EL (cell line): ENCODE measurements around the gene LRRC46.

Source experiments
- DNase-seq: peaks from one replicate; pipeline ENCODE4 v3.0.0-alpha.2; 2016

Gene LRRC46

GRCh38 chr17:47853616-47854015 lies 22.1 kb downstream of the LRRC46 start:
- DNase-seq: no peak

- DNase-seq: no peak
Observed at GRCh38 chr17:47855737-47856136, 24.3 kb downstream of the LRRC46 start.

- DNase-seq: no peak
Observed at GRCh38 chr17:47856830-47857229, 25.4 kb downstream of the LRRC46 start.

- no peak for DNase-seq
Observed at GRCh38 chr17:47857551-47858455, 26.3 kb downstream of the LRRC46 start.

GRCh38 chr17:47860386-47860785 lies 28.9 kb downstream of the LRRC46 start:
- DNase-seq: no peak

GRCh38 chr17:47862621-47863440 lies 31.4 kb downstream of the LRRC46 start:
- DNase-seq: peak; percentile 92

- peak; percentile 58 for DNase-seq
Observed at GRCh38 chr17:47864791-47865216, 33.3 kb downstream of the LRRC46 start.

GRCh38 chr17:47866941-47867340 lies 35.5 kb downstream of the LRRC46 start:
- no peak for DNase-seq

GRCh38 chr17:47867813-47868533 lies 36.5 kb downstream of the LRRC46 start:
- DNase-seq: no peak

GRCh38 chr17:47869114-47869513 lies 37.6 kb downstream of the LRRC46 start:
- no peak for DNase-seq

- no peak for DNase-seq
Observed at GRCh38 chr17:47870056-47870455, 38.6 kb downstream of the LRRC46 start.

- DNase-seq: no peak
Observed at GRCh38 chr17:47871048-47871447, 39.6 kb downstream of the LRRC46 start.

GRCh38 chr17:47872019-47872650 lies 40.7 kb downstream of the LRRC46 start:
- no peak for DNase-seq

- DNase-seq: no peak
Observed at GRCh38 chr17:47872651-47873161, 41.2 kb downstream of the LRRC46 start.

GRCh38 chr17:47873200-47874090 lies 42.0 kb downstream of the LRRC46 start:
- DNase-seq: no peak

- peak; percentile 62 for DNase-seq
Observed at GRCh38 chr17:47875011-47875985, 43.8 kb downstream of the LRRC46 start.

- no peak for DNase-seq
Observed at GRCh38 chr17:47877368-47878034, 46.0 kb downstream of the LRRC46 start.

GRCh38 chr17:47878203-47879027 lies 46.9 kb downstream of the LRRC46 start:
- peak; percentile 34 for DNase-seq
